SH-SY5Y (cell line): ENCODE measurements around the gene CORO6.

Experiments
- GATA2 ChIP-seq: IDR thresholded peaks from 2 replicates; pipeline ENCODE4 v1.6.1; 2011; ENCODE audit warnings: mild to moderate bottlenecking, low read depth, low read length
- GATA3 ChIP-seq: IDR thresholded peaks from 2 replicates; pipeline ENCODE4 v1.6.1; 2011; ENCODE audit warnings: low read depth, mild to moderate bottlenecking, low read length, moderate library complexity

- TF ChIP-seq GATA3, result no peak
- TF ChIP-seq GATA2, result no peak
These were observed 4.2 kb downstream of the CORO6 start for GRCh38 chr17:29618272-29619065.
